GM18907 (cell line): ENCODE measurements around the gene NR4A3.
"Not testable (repeated sequence)": the region's sequence is repeated elsewhere in the genome, so short reads cannot be mapped to it uniquely, and the experiment has no call there.

ENCODE experiments used
- ATAC-seq: cut with Tn5 transposase; IDR thresholded peaks from one replicate; pipeline ENCODE4 v1.9.1; 2021; ENCODE audit warnings: mild to moderate bottlenecking, moderate library complexity; ENCODE audit not compliant: unreplicated experiment

NR4A3 gene

DNA sequence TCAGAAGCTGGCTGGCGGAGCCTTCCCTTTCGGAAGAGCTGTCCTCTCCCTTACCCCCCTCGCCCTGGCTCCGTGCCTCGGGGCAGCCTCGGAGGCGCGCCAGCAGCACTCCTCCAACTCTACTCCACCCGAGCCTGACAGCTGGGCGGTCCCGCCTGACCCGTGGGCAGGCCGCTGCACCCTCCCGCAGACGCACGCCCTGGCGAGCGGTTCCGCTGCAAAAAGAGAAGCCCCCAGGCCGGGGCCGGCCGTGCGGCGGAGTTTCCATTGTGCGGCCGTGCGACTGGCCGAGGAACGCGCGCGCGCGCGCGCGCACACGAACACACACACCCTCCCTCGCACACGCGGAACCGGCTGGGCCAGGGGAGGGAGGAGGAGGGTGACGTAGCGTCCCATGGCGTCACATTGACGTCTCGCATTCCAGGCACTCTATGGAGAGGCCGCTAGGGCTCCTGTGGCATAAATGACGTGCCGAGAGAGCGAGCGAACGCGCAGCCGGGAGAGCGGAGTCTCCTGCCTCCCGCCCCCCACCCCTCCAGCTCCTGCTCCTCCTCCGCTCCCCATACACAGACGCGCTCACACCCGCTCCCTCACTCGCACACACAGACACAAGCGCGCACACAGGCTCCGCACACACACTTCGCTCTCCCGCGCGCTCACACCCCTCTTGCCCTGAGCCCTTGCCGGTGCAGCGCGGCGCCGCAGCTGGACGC is at the start of gene NR4A3:
Gene NR4A3, plus strand, starts transcription at position 490 of the 713 bp plus-strand sequence. CDS start 6,158 bp downstream, outside the sequence.
- ATAC-seq, result peak; percentile 44

DNA sequence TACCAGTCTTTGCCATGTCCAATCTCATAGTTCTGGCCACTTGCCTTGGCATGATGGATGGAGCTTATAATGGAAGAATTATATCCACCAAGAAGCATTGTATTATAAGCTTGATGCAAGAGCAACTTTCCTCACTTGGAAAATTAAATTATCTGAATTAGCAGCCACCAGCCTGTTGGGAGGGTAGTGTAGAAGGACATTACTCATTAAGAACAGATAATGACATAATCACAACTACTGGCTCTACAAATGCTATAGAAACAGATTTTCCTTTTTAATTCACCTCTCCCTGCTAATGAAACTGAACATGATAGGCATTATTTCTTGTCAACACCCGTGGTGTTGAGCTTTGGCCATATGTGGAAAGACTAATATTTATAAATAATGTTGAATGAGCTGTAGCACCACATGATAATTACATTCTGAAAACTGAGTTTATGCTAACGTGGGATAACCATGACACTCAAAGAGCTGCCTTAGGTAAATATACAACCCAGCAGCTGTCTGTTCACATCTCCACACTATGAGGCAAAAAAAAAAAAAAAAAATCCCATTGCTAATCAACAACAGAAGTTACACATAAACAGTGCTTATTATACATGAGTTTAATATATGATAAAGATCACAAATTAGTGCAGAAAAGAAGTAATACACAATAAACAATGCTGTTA is 48.1 kb upstream of the NR4A3 start:
- ATAC-seq, result no peak

DNA sequence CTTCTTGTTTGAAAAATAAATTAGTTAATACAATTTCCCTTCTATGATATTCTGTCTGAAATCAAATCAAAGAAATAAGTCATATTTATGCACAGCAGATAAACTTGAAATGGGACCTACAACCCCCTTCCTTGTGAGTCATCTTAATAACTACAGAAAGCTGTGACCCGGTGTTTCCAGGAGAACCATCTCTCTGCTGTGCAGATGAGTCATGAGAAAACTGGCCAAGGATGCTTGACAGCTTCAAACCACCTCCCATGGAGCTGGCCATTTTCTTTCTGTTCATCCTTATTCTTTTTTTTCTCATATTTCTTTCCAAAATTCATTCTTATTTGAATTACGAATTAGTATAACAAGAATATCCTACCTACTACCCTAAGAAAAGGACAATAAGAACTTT is 43.4 kb upstream of the NR4A3 start:
- no peak for ATAC-seq

DNA sequence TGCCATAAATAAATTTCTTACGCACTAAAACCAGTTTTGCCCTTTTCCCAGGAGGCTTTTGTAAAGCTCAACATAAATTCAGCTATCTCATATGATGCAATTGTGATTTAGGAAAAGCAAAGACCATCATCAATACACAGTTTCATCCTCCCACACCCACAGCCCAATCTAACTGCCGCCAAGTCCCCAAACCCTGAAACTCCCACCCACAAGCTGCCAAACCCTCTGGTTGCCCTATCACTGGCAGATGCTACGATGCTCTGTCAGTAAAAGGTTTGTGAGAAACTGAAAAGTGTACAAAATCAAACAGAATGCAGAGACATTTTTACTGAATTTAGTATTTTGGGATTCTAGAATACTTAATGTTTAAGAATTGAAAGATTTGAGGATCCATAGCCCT is 42.8 kb upstream of the NR4A3 start:
- ATAC-seq, result no peak

DNA sequence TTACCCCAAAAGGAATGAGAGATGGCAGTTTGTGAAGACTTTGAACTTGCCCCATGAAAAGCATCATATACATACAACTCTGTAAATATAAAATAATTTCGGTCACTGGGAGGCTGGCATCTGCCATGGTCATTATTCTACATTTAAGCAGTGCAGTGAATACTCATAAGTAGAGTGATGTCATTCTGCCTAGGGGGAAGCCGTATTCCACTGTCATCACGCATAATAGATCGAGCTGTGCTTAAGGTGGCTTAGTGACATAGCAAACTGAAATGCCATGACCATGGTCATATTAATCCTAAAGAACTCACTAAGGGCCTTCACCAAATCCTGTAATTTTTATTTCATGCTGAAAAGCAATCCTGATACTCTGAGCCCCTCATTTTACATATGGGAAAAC is 42.4 kb upstream of the NR4A3 start:
- no peak for ATAC-seq

DNA sequence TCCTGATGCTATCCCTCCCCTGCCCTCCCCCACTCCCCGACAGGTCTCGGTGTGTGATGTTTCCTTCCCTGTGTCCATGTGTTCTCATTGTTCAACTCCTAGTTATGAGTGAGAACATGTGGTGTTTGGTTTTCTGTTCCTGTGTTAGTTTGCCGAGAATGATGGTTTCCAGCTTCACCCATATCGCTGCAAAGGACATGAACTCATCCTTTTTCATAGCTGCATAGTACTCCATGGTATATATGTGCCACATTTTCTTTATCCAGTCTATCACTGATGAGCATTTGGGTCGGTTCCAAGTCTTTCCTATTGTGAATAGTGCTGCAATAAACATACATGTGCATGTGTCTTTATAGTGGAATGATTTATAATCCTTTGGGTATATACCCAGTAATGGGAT is 39.3 kb upstream of the NR4A3 start:
- ATAC-seq, result not testable (repeated sequence)

DNA sequence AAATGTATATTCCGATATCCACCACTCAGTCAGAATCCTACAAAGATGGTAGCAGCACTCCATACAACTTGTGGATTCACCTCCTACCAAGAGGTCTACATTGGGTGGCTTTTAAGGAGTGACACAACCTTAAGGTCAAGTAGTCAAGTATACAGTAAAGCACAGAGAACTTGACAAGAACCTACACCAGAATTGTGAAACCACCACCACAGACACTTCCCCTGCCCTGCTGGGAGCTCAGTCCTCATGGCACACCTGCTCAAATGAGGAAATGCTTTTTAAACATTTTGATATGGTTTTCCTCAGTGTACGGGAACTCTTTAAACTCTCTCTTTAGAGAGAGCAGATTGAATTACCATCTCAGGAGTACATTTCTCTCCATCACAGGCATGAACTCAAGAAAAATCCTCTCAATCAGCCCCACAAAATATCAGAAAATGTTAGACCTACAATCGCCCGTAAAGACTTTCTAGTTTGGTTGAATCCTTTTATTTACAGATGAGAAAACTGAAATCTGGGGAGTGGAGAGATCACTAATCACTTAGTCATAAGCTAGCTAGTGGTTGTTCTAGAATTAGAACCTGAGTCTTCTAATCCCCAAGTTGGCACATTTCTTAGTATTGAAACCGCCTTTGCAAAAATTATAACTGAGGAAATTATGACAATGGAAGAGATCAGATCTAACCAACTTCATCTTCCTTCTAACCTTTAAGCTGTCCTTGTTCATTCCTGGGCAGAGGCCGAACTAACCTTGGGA is 38.5 kb upstream of the NR4A3 start:
- no peak for ATAC-seq

DNA sequence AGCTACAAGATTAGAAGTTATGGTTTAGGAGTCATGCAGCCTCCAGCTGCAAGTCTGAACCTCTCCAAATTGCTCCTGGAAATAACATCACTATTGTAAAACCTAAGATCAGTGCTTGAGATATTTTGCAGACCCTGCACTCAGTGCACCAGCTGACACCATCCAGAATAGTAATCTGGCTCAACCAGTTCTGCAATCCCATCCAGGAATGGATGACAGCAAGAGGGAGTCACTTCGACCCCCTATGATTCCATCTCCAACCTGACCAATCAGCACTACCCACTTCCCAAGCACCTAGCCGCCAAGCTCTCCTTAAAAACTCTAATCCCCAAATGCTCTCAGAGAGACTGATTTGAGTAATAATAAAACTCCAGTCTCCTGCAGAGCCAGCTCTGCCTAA is 37.9 kb upstream of the NR4A3 start:
- ATAC-seq, result no peak

DNA sequence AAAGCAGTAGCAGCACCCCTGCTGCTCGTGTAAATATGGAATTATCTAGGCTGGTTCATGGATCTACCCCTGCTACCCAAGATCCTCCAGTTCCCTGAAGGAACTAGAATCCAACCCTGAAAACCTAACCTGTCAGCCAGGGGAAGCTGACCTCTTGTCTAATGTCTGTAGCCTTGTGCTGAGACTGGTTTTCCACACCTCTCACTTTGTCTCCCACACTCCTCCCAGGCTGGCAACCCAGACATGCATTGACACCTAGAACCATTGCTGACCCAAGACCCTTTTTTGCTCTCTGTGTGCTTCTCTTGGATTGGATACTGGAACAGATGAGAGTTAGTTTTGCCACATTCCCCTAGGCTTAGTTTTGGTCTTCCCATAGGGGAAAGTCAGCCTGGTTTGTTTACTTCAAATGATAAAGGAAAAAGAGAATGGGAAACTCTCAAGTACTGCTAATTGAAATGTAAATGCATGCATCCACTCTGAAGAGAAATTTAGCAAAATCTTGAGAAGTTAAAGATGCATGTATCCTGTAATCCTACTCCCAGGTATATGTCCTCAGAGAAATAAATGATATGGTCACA is 36.6 kb upstream of the NR4A3 start:
- no peak for ATAC-seq

DNA sequence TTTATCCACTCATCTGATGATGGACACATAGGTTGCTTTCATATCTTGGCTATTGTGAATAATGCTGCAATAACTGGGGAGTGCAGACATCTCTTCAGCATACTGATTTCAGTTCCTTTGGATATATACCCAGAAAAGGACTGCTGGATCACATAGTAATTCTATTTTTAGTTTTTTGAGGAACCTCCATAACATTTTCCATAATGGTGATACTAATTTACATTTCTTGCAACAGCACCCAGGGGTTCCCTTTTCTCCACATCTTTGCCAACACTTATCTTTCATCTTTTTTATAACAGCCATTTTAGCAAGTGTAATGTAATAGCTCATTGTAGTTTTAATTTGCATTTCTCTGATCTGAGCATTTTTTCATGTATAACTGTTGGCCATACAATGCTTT is 34.1 kb upstream of the NR4A3 start:
- ATAC-seq, result no peak

DNA sequence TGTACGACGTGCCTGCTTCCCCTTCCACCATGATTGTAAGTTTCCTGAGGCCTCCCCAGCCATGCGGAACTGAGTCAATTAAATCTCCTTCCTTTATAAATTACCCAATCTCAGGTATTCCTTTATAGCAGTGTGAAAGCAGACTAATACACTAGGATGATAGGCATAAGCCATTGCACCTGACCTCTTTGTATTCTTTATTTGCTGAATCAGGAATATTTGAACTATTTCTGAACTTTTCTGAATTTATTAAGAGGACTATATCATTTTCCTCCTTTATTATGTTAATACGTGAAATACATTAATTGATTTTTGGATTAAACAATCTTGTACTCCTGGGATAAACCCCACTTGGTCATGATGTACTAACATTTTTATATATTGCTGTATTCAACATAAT is 28.2 kb upstream of the NR4A3 start:
- ATAC-seq, result no peak

DNA sequence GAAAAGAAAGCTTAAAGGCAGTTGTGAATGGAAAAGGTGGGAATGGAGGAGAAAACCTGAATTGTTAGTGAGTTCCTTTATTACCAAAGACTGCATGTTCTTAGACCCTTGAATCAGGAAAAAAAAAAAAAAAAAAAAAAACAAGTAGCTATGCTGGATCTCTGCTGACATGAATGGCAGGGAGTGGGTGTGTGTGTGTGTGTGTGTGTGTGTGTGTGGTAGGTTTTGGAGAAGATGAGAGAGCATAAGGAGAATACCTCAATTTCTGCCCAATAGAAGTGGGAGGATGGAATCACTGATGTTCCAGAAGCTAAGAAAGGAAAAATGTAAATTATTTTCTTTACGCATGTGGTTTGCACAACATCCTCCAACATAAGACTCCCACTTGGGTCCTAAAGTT is 25.5 kb upstream of the NR4A3 start:
- ATAC-seq, result no peak

DNA sequence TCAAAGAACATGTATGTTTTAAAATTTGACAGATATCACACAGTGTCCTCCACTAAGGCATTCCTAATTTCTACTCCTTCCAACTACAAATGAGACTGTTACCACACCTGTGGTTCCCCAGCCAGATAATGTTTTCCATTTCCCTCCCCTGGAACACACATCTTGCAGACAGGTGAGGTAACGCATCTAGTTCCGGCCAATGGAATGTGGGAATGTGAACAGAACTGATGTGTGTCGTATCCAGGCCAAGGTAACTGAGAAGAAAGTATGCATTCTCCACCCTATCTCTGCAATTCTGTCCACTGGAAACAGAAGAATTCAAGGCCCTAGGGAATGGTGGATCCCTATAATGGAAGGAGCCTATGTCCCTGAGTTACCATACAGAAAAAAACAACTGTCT is 19.9 kb upstream of the NR4A3 start:
- ATAC-seq, result no peak

DNA sequence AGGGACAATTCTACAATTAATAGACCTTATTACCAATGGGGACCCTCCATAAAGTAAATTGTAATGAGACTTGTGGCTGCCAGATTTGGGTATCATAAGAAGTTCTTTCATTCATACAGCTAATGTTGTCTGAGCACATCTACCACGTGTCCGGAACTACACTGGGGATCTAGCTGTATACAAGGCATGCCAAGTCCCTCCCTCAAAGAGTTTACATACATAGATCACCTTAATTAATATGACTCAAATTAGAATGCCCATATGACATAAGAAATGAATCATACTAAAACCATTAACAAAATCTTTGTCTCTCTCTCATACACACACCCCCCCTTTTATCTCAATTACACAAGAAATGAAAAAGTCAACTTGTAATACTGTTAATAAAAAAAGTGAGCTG is 18.0 kb upstream of the NR4A3 start:
- ATAC-seq, result no peak

DNA sequence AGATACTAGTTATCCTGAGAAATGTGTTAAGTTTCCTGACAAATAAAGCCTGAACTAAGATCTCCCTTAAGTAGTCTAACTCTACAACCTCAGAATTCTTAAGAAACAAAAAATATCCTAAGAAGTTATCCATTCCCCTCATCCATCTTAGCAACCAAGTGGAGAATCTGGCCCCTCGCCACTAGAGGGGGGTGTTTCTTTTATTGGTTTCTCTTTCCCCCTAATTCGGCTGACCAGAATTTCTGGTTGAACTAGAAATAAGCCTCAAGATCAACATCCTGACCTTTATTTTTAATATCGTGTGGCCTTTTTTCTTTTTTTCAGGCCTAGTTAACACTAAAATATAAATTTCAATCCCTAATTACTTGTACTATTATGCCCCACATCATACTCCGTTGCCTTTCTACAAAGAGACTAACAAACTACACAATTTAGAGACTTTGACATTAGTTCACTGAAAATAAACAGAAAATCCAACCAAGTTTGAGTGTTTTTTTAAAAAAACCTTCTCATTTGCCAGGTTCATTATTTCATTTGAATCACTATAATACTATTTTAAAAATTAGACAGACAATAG is 14.3 kb upstream of the NR4A3 start:
- peak; percentile 63 for ATAC-seq

DNA sequence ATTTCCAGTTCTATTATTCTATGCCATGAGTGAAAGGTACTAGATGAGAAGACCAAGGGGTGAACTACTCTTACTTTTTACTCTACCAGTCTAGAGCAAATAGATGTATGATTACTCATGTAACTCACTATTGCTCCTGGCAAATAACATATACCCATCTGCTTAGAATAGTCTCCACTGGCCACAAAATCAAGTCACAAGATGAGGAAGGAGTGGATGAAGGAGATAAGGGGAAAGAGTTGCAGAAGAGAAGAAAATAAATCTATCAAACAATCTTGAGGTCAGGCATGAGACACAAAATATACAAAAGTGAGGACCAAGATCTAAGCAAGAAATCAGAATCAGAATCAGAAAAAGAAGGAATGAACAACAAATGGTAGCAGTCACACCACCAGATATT is 13.7 kb upstream of the NR4A3 start:
- no peak for ATAC-seq

DNA sequence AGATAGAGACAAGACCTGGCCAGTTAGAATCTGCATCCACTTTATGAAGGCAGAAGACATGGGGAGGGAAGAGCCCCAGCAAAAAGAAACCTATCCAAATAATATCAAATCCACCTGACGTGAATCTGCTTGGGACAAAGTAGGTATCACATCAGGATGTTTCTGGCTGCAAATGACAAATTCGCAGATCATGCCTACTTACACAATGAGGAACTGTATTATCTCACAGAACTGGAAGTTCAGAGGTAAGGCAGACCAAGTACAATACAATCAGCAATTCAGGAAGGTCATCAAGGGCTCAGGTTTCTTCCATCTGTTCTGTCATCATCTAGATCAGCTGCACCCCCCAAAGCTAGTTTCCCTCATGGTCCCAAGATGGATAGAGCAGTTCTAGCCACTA is 13.2 kb upstream of the NR4A3 start:
- ATAC-seq, result no peak

DNA sequence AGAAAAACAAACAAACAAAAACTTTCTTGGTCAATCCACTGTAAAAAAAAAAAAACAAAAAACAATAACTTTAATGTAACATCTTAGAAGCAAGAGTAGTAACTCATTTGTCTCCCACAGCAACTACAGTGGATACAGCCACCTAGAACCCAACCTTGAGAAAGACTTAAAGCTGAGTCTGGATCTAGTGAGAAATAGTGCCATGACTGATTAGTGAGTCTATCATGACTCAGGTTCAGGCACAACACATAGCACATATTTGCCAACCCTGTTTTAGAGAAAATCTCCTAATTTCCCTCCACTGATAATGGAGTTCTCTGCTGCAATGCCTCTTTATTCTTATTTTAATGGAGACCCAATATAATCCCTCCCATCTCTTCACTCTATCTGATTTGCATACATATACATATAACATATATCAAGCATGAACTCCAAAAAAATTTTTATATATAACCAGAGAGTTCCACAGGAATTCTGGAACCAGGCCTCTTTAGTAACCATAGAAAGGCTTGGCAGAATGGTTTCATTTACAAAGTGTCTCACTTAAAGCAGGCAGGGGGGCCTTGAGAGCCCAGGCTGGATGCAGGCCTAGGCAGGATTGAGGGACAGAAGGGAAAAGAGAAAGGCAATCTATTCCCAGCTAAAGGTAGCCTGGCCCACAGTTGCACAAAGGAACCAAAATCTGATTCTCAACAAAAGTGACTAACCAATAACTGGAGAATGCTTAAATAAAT is 11.9 kb upstream of the NR4A3 start:
- no peak for ATAC-seq

DNA sequence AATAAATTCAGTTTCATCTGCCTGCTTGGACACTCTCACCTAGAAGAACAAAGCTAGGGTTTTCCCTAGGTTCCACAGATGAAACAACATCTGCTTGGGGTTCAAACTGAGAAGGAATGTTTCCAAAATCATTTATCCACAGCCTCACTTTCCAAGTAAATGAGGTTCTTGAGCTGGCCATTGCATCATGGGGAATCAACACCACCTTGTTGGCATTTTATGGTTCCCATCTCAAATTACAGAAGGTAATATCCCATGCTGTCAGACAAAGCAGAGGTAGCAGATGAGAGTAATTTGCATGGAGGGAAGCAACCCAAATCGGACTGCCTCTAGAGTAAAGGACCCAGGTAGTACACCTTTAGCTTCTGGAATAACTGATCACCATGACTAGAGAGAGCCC is 10.5 kb upstream of the NR4A3 start:
- no peak for ATAC-seq

DNA sequence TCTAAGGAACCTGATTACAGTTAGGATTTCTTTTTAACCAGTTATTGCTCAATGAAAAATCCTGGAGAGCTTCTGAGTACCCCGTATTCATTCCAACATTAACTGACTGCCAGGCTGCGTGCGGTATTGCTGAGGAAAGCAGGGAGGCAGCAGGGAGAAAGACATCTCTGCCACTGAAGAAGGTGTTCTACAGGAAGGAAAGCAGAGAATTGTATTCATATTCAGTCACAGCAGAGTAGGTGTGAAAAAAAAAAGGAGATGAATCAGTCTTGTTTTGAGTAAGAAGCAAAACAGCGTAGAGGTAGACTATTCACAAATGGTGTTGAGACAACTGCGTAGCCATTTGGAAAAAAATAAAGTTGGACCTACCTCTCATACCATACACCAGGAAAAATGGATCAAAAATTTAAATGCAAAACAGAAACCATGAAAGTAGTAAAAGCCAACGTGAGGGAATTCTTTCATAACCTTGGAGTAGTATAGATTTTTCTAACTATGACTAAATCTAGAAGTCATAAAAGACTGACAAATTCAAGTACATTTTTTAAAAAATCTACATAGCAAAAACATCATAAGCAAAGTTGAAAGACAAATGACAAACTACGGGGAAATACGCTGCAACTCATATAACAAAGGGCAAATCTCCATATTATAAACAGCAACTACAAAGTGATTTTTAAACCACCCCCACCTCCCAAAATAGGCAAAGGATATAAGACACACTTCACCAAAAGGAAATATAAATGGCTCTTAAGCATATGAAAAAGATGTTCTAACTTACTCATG is 9.9 kb upstream of the NR4A3 start:
- ATAC-seq, result no peak
